Measurements from ENCODE around the gene ASAP2.
"Not testable (repeated sequence)": the region's sequence is repeated elsewhere in the genome, so short reads cannot be mapped to it uniquely, and the experiment has no call there.

The ASAP2 gene

GRCh38 chr2:9212661-9213411 is 6.2 kb downstream of the ASAP2 start:
- DNase-seq (ENCODE audit: low spot score), result no peak

GRCh38 chr2:9213477-9214051 is 7.0 kb downstream of the ASAP2 start:
- DNase-seq (ENCODE audit: low spot score), result no peak

- DNase-seq (ENCODE audit: low spot score), result no peak
Measured at GRCh38 chr2:9214873-9215272, 8.3 kb downstream of the ASAP2 start.

GRCh38 chr2:9215680-9216079 is 9.1 kb downstream of the ASAP2 start:
- DNase-seq (ENCODE audit: low spot score), result no peak

- not testable (repeated sequence) for DNase-seq (ENCODE audit: low spot score)
Measured at GRCh38 chr2:9216143-9216542, 9.5 kb downstream of the ASAP2 start.

GRCh38 chr2:9217838-9218770 is 11.5 kb downstream of the ASAP2 start:
- no peak for DNase-seq (ENCODE audit: low spot score)

- DNase-seq (ENCODE audit: low spot score), result no peak
Measured at GRCh38 chr2:9219027-9219445, 12.4 kb downstream of the ASAP2 start.

GRCh38 chr2:9220201-9220600 is 13.6 kb downstream of the ASAP2 start:
- DNase-seq (ENCODE audit: low spot score), result no peak

- DNase-seq (ENCODE audit: low spot score), result no peak
Measured at GRCh38 chr2:9221223-9221622, 14.6 kb downstream of the ASAP2 start.

- no peak for DNase-seq (ENCODE audit: low spot score)
Measured at GRCh38 chr2:9222239-9222892, 15.8 kb downstream of the ASAP2 start.

- DNase-seq (ENCODE audit: low spot score), result no peak
Measured at GRCh38 chr2:9222893-9223287, 16.3 kb downstream of the ASAP2 start.

GRCh38 chr2:9225806-9226205 is 19.2 kb downstream of the ASAP2 start:
- DNase-seq (ENCODE audit: low spot score), result no peak

- no peak for DNase-seq (ENCODE audit: low spot score)
Measured at GRCh38 chr2:9226458-9227380, 20.1 kb downstream of the ASAP2 start.

GRCh38 chr2:9228088-9228751 is 21.6 kb downstream of the ASAP2 start:
- no peak for DNase-seq (ENCODE audit: low spot score)

- no peak for DNase-seq (ENCODE audit: low spot score)
Measured at GRCh38 chr2:9228781-9229469, 22.3 kb downstream of the ASAP2 start.

- no peak for DNase-seq (ENCODE audit: low spot score)
Measured at GRCh38 chr2:9229470-9229820, 22.8 kb downstream of the ASAP2 start.

GRCh38 chr2:9230051-9230802 is 23.6 kb downstream of the ASAP2 start:
- DNase-seq (ENCODE audit: low spot score), result no peak

- no peak for DNase-seq (ENCODE audit: low spot score)
Measured at GRCh38 chr2:9230881-9231280, 24.3 kb downstream of the ASAP2 start.

Measured in HuH-7 (cell line).